DND-41 (cell line): ENCODE measurements around the gene PRIM1.

Experiments
- ATAC-seq: fragments of 200-7000 bp; cut with Tn5 transposase; 3 replicates; pipeline ENCODE4 v1.9.1; 2021; ENCODE audit warnings: low read depth; ENCODE audit not compliant: insufficient read depth
- DNase-seq: peaks from one replicate; pipeline ENCODE4 v3.0.0-alpha.2; 2020
- H2AFZ ChIP-seq: 2 replicates; pipeline ENCODE4 v1.6.0; 2012; ENCODE audit warnings: low read depth, low read length
- H3K27ac ChIP-seq: 2 replicates; pipeline ENCODE4 v1.5.1; 2012; ENCODE audit warnings: low read length, inconsistent platforms
- H3K27me3 ChIP-seq: fragments of 200-600 bp; sonication (generic); 2 replicates; pipeline ENCODE4 v1.6.0; 2012; ENCODE audit warnings: low read length, mild to moderate bottlenecking, inconsistent platforms; ENCODE audit not compliant: insufficient read depth, poor library complexity
- H3K36me3 ChIP-seq: 2 replicates; pipeline ENCODE4 v1.5.1; 2012; ENCODE audit warnings: low read length, inconsistent platforms; ENCODE audit not compliant: insufficient read depth
- H3K4me1 ChIP-seq: 2 replicates; pipeline ENCODE4 v1.5.1; 2012; ENCODE audit warnings: mild to moderate bottlenecking, low read length; ENCODE audit not compliant: insufficient read depth
- H3K4me2 ChIP-seq: 2 replicates; pipeline ENCODE4 v1.6.0; 2012; ENCODE audit warnings: mild to moderate bottlenecking, moderate library complexity, low read length, inconsistent platforms; ENCODE audit not compliant: insufficient read depth
- H3K4me3 ChIP-seq, 2 experiments: fragments of 200-600 bp in 1 of 2; shearing (Covaris generic) in 1 of 2; 2 replicates each; pipeline ENCODE4 v1.5.1; 2012 to 2016; ENCODE audit warnings: inconsistent platforms in 2 of 2, low read length in 2 of 2, mild to moderate bottlenecking in 2 of 2, low read depth in 1 of 2, moderate library complexity in 1 of 2
- H3K79me2 ChIP-seq: 2 replicates; pipeline ENCODE4 v1.6.0; 2012; ENCODE audit warnings: low read length, inconsistent platforms; ENCODE audit not compliant: insufficient read depth
- H3K9ac ChIP-seq: 2 replicates; pipeline ENCODE4 v1.6.0; 2012; ENCODE audit warnings: low read depth, mild to moderate bottlenecking, inconsistent platforms, low read length, moderate library complexity
- H3K9me3 ChIP-seq: 2 replicates; pipeline ENCODE4 v1.5.1; 2012; ENCODE audit warnings: low read length, moderate library complexity, mild to moderate bottlenecking, inconsistent platforms; ENCODE audit not compliant: insufficient read depth, severe bottlenecking
- H4K20me1 ChIP-seq: 2 replicates; pipeline ENCODE4 v1.6.0; 2012; ENCODE audit warnings: low read length; ENCODE audit not compliant: insufficient read depth
- CTCF ChIP-seq: IDR thresholded peaks from 2 replicates; pipeline ENCODE4 v1.5.1; 2012; ENCODE audit warnings: borderline replicate concordance, low read length, moderate library complexity, mild to moderate bottlenecking; ENCODE audit not compliant: poor library complexity, severe bottlenecking; ENCODE audit errors: extremely low read depth
- EZH2 ChIP-seq: IDR thresholded peaks from 3 replicates; pipeline ENCODE4 v1.6.1; 2012; ENCODE audit warnings: borderline replicate concordance, low read depth, mild to moderate bottlenecking, moderate library complexity, low read length, inconsistent platforms; ENCODE audit not compliant: severe bottlenecking

PRIM1 gene

GRCh38 chr12:56785141-56785865, 33.2 kb upstream of the PRIM1 start:
- H3K79me2 ChIP-seq = no peaks in the 10 kb centered on the region

GRCh38 chr12:56781726-56782125, 29.6 kb upstream of the PRIM1 start:
- no peak overlapping the region for H3K27ac ChIP-seq

More at GRCh38 chr12:56785141-56785865, 33.2 kb upstream of the PRIM1 start:
- peaks cover under 1% of the 10 kb centered on the region for H3K9me3 ChIP-seq
- no peaks in the 10 kb centered on the region for H4K20me1 ChIP-seq
- H3K4me1 ChIP-seq = no peaks in the 10 kb centered on the region
- DNase-seq (no peak), ATAC-seq (no peak)
- H2AFZ ChIP-seq = no peak overlapping the region
- TF ChIP-seq EZH2 = no peak
- no peak for TF ChIP-seq CTCF
- H3K27me3 ChIP-seq = no peaks in the 10 kb centered on the region
- H3K9ac ChIP-seq = no peak overlapping the region
- H3K36me3 ChIP-seq = peaks cover 6% of the 10 kb centered on the region; the same call in 1 of the 2 replicates
- H3K27ac ChIP-seq = no peak overlapping the region
- no peak overlapping the region for H3K4me3 ChIP-seq
- H3K4me2 ChIP-seq = no peak overlapping the region

GRCh38 chr12:56778756-56779155, 26.6 kb upstream of the PRIM1 start:
- Histone ChIP-seq H3K79me2 (no peaks in the 10 kb centered on the region), H3K4me1 (no peaks in the 10 kb centered on the region), H3K4me3 (no peak overlapping the region), H3K9ac (no peak overlapping the region), H2AFZ (no peak overlapping the region), H3K27me3 (no peaks in the 10 kb centered on the region), H3K9me3 (no peaks in the 10 kb centered on the region), H4K20me1 (no peaks in the 10 kb centered on the region), H3K4me2 (no peak overlapping the region), H3K27ac (no peak overlapping the region), H3K36me3 (peaks cover 6% of the 10 kb centered on the region; the same call in 1 of the 2 replicates)
- ATAC-seq (no peak), DNase-seq (no peak)
- TF ChIP-seq EZH2 = no peak
- no peak for TF ChIP-seq CTCF

More at GRCh38 chr12:56781726-56782125, 29.6 kb upstream of the PRIM1 start:
- H2AFZ ChIP-seq = no peak overlapping the region
- H3K27me3 ChIP-seq = no peaks in the 10 kb centered on the region
- no peaks in the 10 kb centered on the region for H3K79me2 ChIP-seq
- H3K4me1 ChIP-seq = no peaks in the 10 kb centered on the region
- no peaks in the 10 kb centered on the region for H3K9me3 ChIP-seq
- ATAC-seq = no peak
- no peaks in the 10 kb centered on the region for H4K20me1 ChIP-seq
- TF ChIP-seq EZH2 = no peak
- no peak for TF ChIP-seq CTCF
- no peak for DNase-seq
- H3K4me3 ChIP-seq = no peak overlapping the region
- H3K36me3 ChIP-seq = peaks cover 6% of the 10 kb centered on the region; the same call in 1 of the 2 replicates
- no peak overlapping the region for H3K4me2 ChIP-seq
- H3K9ac ChIP-seq = no peak overlapping the region
